HuH-7 (cell line): Measurements from ENCODE around the gene ACSL3.
A peak's percentile ranks its signal among the peaks of the same experiment; 100 is the strongest.
"Not testable (repeated sequence)": the region's sequence is repeated elsewhere in the genome, so short reads cannot be mapped to it uniquely, and the experiment has no call there.

Experiments used
- DNase-seq: peaks from one replicate; pipeline ENCODE4 v3.0.0; 2011; ENCODE audit warnings: low spot score

Gene ACSL3

GRCh38 chr2:222976521-222977061, 115.8 kb downstream of the ACSL3 start:
- DNase-seq, result no peak

GRCh38 chr2:222977121-222977520, 116.3 kb downstream of the ACSL3 start:
- DNase-seq, result no peak

GRCh38 chr2:222978850-222979249, 118.0 kb downstream of the ACSL3 start:
- no peak for DNase-seq

GRCh38 chr2:222979484-222979883, 118.6 kb downstream of the ACSL3 start:
- no peak for DNase-seq

GRCh38 chr2:222982010-222982908, 121.4 kb downstream of the ACSL3 start:
- peak; percentile 56 for DNase-seq

- DNase-seq, result no peak
Measured at GRCh38 chr2:222982909-222983265, 122.1 kb downstream of the ACSL3 start.

GRCh38 chr2:222984908-222985307, 124.1 kb downstream of the ACSL3 start:
- no peak for DNase-seq

GRCh38 chr2:222989431-222989830, 128.6 kb downstream of the ACSL3 start:
- DNase-seq, result no peak

GRCh38 chr2:222990206-222990605, 129.4 kb downstream of the ACSL3 start:
- not testable (repeated sequence) for DNase-seq

- no peak for DNase-seq
Measured at GRCh38 chr2:222992137-222992536, 131.3 kb downstream of the ACSL3 start.
